Karpas-422 (cell line): Measurements from ENCODE around the gene CRIP2. TPM values are rescaled to one million over a fixed set of nuclear protein-coding genes. Genes with fewer than 3 reads are reported as not detected.

Experiments used
- DNase-seq: peaks from one replicate; pipeline ENCODE4 v3.0.0-alpha.2; 2015
- H2AFZ ChIP-seq: fragments of 200-600 bp; sonication (generic); 2 replicates; pipeline ENCODE4 v1.6.1; 2014; ENCODE audit warnings: antibody characterized with exemption, low read length, mixed read lengths
- H3K27ac ChIP-seq: fragments of 200-600 bp; sonication (generic); 2 replicates; pipeline ENCODE4 v1.5.1; 2014; ENCODE audit warnings: mild to moderate bottlenecking, low read length, moderate library complexity
- H3K27me3 ChIP-seq: fragments of 200-600 bp; sonication (generic); 2 replicates; pipeline ENCODE4 v1.6.1; 2014; ENCODE audit warnings: low read length, mixed read lengths
- H3K36me3 ChIP-seq: fragments of 200-600 bp; sonication (generic); 2 replicates; pipeline ENCODE4 v1.6.1; 2014; ENCODE audit warnings: low read length, mixed read lengths; ENCODE audit not compliant: insufficient read depth
- H3K4me1 ChIP-seq: fragments of 200-600 bp; sonication (generic); 2 replicates; pipeline ENCODE4 v1.6.1; 2014; ENCODE audit warnings: mild to moderate bottlenecking, low read length, mixed read lengths
- H3K4me2 ChIP-seq: fragments of 200-600 bp; sonication (generic); 2 replicates; pipeline ENCODE4 v1.6.1; 2014; ENCODE audit warnings: low read length, low read depth, mild to moderate bottlenecking; ENCODE audit not compliant: poor library complexity, severe bottlenecking
- H3K4me3 ChIP-seq: fragments of 200-600 bp; sonication (generic); 2 replicates; pipeline ENCODE4 v1.5.1; 2014; ENCODE audit warnings: mild to moderate bottlenecking, antibody characterized with exemption, low read length, mixed read lengths
- H3K79me2 ChIP-seq: fragments of 200-600 bp; sonication (generic); 2 replicates; pipeline ENCODE4 v1.6.1; 2014; ENCODE audit warnings: mild to moderate bottlenecking, low read length, mixed read lengths
- H3K9ac ChIP-seq: fragments of 200-600 bp; sonication (generic); 2 replicates; pipeline ENCODE4 v1.6.0; 2014; ENCODE audit warnings: low read length
- H3K9me2 ChIP-seq: fragments of 200-600 bp; sonication (generic), shearing (Covaris generic); replicated peaks from 2 replicates; pipeline ENCODE4 v1.6.0; 2014; ENCODE audit warnings: mild to moderate bottlenecking, low read length, moderate library complexity; ENCODE audit not compliant: insufficient read depth
- H3K9me3 ChIP-seq: fragments of 300-700, 200-600 bp; sonication (generic); 2 replicates; pipeline ENCODE4 v1.6.1; 2014; ENCODE audit warnings: low read length, mixed read lengths
- H4K20me1 ChIP-seq: fragments of 200-600 bp; sonication (generic); 2 replicates; pipeline ENCODE4 v1.6.1; 2014; ENCODE audit warnings: mild to moderate bottlenecking, antibody characterized with exemption, low read length, low read depth; ENCODE audit not compliant: insufficient read depth
- total RNA-seq: library from RNA; depleted of rRNA; stranded (reverse); fragments of >200 nt; shearing (Covaris generic); gene quantifications from 2 replicates; pipeline ENCODE4 v1.2.3, GENCODE V29; 2014; ENCODE audit warnings: low replicate concordance

CRIP2 gene
- total RNA-seq, 1 experiment from 2014 or later = 0.45 TPM

DNA sequence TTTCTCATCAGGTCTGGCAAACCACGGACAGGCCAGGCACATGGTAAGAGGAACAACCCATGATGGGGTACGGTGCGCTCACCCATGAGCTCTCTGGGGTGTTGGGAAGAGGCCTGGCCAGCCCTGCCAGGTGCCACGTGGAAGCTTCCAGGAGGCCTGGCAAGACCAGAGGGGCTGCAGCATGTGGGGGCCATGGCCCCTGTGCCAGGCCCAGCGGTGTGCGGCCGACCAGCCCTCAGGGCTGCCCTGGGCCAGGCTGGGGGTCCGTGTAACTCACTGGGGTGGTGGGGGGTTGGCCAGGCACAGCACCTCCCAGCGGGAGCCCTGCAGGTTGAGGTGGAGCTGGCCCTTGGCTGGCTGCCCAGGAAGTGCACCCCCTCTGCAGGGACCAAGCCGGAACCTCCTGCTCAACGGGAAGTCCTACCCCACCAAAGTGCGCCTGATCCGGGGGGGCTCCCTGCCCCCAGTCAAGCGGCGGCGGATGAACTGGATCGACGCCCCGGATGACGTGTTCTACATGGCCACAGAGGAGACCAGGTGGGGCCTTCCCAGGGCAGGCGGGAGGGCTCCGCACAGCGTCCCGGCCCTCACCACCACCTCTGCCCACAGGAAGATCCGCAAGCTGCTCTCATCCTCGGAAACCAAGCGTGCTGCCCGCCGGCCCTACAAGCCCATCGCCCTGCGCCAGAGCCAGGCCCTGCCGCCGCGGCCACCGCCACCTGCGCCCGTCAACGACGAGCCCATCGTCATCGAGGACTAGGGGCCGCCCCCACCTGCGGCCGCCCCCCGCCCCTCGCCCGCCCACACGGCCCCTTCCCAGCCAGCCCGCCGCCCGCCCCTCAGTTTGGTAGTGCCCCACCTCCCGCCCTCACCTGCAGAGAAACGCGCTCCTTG, 4.9 kb upstream of the CRIP2 start:
- no peak for DNase-seq
- no peak overlapping the region for H2AFZ ChIP-seq
- H3K4me2 ChIP-seq = peak overlapping the region; percentile 55
- H3K4me1 ChIP-seq = peaks cover 69% of the 10 kb centered on the region
- no peaks in the 10 kb centered on the region for H3K9me2 ChIP-seq
- no peaks in the 10 kb centered on the region for H3K9me3 ChIP-seq
- H3K36me3 ChIP-seq = no peaks in the 10 kb centered on the region
- H3K27ac ChIP-seq = peak overlapping the region; percentile 92; the same call in 1 of the 2 replicates
- peaks cover 16% of the 10 kb centered on the region; the same call in 1 of the 2 replicates for H4K20me1 ChIP-seq
- no peak overlapping the region for H3K4me3 ChIP-seq
- H3K27me3 ChIP-seq = no peaks in the 10 kb centered on the region
- H3K9ac ChIP-seq = no peak overlapping the region
- H3K79me2 ChIP-seq = no peaks in the 10 kb centered on the region

DNA sequence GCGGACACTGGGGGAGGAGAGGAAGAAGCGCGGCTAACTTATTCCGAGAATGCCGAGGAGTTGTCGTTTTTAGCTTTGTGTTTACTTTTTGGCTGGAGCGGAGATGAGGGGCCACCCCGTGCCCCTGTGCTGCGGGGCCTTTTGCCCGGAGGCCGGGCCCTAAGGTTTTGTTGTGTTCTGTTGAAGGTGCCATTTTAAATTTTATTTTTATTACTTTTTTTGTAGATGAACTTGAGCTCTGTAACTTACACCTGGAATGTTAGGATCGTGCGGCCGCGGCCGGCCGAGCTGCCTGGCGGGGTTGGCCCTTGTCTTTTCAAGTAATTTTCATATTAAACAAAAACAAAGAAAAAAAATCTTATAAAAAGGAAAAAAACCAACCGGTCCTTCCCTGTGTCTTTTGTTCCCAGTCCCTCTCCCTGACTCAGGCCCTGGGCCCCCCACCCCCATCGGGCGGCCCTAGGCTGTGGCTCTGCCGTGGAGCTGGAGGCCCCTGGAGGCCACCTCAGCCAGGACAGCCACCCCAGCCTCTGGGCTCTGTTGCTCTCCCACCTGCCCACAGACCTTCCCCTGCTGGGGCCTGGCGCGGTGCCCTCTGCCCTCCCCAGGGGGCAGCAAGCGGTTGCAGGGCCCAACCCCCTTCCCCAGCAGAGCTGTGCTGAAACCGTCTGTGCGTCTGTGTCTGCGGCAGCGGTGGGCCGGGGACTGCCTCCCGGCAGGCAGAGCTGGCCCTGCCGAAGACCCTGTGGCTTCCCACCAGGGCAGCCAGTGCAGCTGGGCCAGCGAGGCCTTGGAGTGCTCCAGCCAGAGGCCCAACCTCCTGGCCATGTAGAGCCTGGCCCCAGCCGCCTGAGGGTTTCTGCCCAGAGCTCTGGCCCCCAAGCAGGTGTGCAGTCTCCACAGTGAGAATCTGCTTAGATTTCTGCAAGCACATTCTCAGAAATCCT, 4.0 kb upstream of the CRIP2 start:
- H4K20me1 ChIP-seq = peaks cover 19% of the 10 kb centered on the region; the same call in 1 of the 2 replicates
- H3K9me3 ChIP-seq = no peaks in the 10 kb centered on the region
- H3K27ac ChIP-seq = peak overlapping the region; percentile 92
- peaks cover 74% of the 10 kb centered on the region for H3K4me1 ChIP-seq
- peak overlapping the region; percentile 49; the same call in 1 of the 2 replicates for H3K4me3 ChIP-seq
- peak overlapping the region; percentile 55 for H3K4me2 ChIP-seq
- peak overlapping the region; percentile 51 for H3K9ac ChIP-seq
- no peaks in the 10 kb centered on the region for H3K27me3 ChIP-seq
- H3K36me3 ChIP-seq = no peaks in the 10 kb centered on the region
- DNase-seq = peak; percentile 91
- no peak overlapping the region for H2AFZ ChIP-seq
- H3K9me2 ChIP-seq = no peaks in the 10 kb centered on the region
- no peaks in the 10 kb centered on the region for H3K79me2 ChIP-seq

DNA sequence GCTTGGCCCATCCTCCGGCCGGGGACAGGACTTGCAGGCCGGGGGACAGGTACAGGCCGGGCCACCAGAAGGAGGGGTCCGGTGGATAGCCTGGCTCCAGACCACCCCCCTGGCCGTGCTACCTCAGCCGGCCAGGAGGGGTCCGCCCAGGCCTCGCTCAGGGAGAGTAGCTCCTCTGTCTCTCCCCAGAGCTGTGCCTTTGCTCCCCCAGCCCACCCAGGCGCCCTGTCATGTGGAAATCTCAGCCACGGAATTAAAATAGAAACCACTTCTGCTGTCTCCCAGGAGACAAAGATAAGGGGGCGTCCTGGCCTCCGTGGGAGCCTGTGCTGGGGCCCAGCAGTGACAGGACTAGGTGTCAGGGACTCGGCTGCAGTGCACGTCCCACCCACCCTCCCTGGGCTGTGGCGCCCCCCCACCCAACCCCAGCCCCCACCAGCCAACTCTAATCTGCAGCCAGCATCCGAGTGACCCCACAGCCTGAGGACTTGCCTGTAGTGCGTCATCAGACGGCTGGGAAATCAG, 3.3 kb upstream of the CRIP2 start:
- H3K9me3 ChIP-seq = no peaks in the 10 kb centered on the region
- no peaks in the 10 kb centered on the region for H3K9me2 ChIP-seq
- peak overlapping the region; percentile 55 for H3K4me2 ChIP-seq
- DNase-seq = peak; percentile 65
- peak overlapping the region; percentile 92 for H3K27ac ChIP-seq
- no peaks in the 10 kb centered on the region for H3K27me3 ChIP-seq
- no peaks in the 10 kb centered on the region for H3K36me3 ChIP-seq
- H4K20me1 ChIP-seq = peaks cover 21% of the 10 kb centered on the region; the same call in 1 of the 2 replicates
- no peak overlapping the region for H2AFZ ChIP-seq
- H3K79me2 ChIP-seq = no peaks in the 10 kb centered on the region
- H3K4me3 ChIP-seq = peak overlapping the region; percentile 49; the same call in 1 of the 2 replicates
- peak overlapping the region; percentile 51 for H3K9ac ChIP-seq
- H3K4me1 ChIP-seq = peaks cover 74% of the 10 kb centered on the region

DNA sequence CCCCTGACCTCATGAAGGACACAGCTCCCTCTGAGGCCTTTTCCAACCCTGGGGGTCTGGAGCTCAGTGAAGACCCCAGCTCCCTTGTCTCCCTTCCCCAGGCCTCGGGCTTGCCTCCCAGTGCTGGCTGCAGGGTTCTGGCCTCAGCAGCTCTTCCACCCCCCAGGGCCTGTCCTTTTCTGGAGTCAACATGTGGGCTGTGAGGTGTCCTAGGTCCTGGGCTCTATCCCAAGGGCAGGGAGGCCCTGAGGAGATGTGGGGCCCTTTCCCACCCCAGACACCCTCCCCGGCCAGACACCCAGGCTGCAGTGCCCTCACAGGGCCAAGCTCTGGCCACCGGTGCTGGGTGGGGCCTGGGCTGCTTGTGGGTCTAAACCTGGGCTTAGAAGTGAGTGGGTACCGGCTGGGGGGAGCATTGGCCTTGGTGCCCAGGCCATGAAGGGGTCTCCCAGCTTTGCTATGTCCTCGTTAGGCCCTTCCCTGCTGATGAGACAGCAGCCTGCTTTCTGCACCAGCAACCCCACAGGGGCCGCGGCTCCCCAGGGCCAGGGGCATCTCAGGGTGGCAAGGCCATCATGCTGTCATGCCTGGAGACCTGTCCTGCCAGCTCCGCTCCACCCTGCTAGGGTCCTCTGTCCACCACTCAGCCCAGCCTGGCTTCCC, 2.7 kb upstream of the CRIP2 start:
- Histone ChIP-seq H3K4me3 (no peak overlapping the region), H3K36me3 (no peaks in the 10 kb centered on the region), H4K20me1 (peaks cover 21% of the 10 kb centered on the region; the same call in 1 of the 2 replicates), H3K9ac (peak overlapping the region; percentile 21), H3K27me3 (no peaks in the 10 kb centered on the region), H3K9me3 (no peaks in the 10 kb centered on the region), H2AFZ (no peak overlapping the region), H3K4me2 (peak overlapping the region; percentile 5), H3K79me2 (no peaks in the 10 kb centered on the region), H3K4me1 (peaks cover 74% of the 10 kb centered on the region), H3K9me2 (no peaks in the 10 kb centered on the region), H3K27ac (peak overlapping the region; percentile 49)
- DNase-seq = no peak

DNA sequence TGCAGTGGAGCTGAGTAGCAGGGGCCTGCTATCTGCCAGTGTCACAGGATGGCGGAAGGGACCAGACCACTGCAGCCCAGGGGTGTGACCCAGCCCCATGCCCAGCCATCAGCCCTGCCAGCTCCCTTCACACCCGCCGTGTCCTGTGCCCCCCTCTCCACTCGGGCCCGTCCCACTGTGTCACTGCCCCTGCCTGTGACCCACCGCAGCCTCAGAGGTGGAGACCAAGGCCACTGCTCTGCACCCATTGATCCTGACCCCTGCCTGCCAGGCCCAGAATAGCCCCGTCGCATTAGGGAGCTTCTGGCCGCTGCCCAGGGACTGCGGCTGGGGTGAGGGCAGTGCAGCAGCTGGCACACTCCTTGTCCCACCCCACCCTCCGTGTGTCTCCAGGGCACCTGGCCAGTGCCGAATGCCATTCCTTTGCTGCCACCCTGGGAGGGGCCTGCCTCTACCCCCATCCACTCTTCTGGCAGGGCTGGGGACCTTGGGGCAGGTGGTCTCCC, 2.1 kb upstream of the CRIP2 start:
- no peaks in the 10 kb centered on the region for H3K79me2 ChIP-seq
- no peak overlapping the region for H2AFZ ChIP-seq
- H4K20me1 ChIP-seq = peaks cover 21% of the 10 kb centered on the region; the same call in 1 of the 2 replicates
- no peaks in the 10 kb centered on the region for H3K9me3 ChIP-seq
- H3K36me3 ChIP-seq = no peaks in the 10 kb centered on the region
- no peaks in the 10 kb centered on the region for H3K9me2 ChIP-seq
- no peaks in the 10 kb centered on the region for H3K27me3 ChIP-seq
- no peak overlapping the region for H3K9ac ChIP-seq
- no peak for DNase-seq
- H3K27ac ChIP-seq = no peak overlapping the region
- H3K4me1 ChIP-seq = peaks cover 71% of the 10 kb centered on the region
- H3K4me2 ChIP-seq = no peak overlapping the region
- H3K4me3 ChIP-seq = no peak overlapping the region

DNA sequence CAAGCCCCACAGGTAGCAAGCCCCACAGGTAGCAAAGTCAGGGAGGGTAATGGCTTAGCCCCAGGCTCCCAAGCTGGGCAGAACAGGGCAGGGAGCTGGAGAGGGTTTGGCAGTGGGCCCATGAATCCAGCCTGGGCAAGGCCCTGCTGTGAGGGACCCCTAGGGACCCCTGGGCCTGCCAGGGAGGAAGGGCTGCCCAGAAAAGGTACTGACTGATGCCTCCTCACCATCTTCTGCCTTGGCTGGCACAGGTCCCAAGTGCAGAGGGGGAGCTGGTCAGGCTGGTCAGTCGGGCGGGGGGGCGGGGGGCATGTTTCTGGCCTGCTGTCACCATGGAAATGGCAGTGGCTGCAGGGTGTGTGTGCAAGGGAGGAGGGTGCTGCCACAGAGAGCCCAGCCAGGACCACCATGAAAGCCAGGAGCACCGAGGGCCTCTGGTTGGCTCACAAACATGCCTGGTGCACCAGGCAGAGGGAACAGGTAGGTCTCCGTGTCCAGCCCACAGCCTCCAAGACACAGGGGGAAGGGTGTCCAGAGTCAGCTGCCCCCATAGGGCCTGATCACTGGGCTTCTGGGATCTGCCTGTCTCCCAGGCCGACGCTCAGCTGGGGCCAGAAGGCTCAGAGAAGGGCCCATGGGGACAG, 1.5 kb upstream of the CRIP2 start:
- no peaks in the 10 kb centered on the region for H3K9me2 ChIP-seq
- peaks cover 21% of the 10 kb centered on the region; the same call in 1 of the 2 replicates for H4K20me1 ChIP-seq
- DNase-seq = no peak
- no peaks in the 10 kb centered on the region for H3K27me3 ChIP-seq
- H3K4me2 ChIP-seq = peak overlapping the region; percentile 73
- H3K27ac ChIP-seq = no peak overlapping the region
- no peak overlapping the region for H3K9ac ChIP-seq
- H3K79me2 ChIP-seq = no peaks in the 10 kb centered on the region
- H3K4me3 ChIP-seq = peak overlapping the region; percentile 76; the same call in 1 of the 2 replicates
- H3K36me3 ChIP-seq = no peaks in the 10 kb centered on the region
- H3K9me3 ChIP-seq = no peaks in the 10 kb centered on the region
- H3K4me1 ChIP-seq = peaks cover 66% of the 10 kb centered on the region
- H2AFZ ChIP-seq = no peak overlapping the region
